Measurements from ENCODE around the gene MYL9.
A peak's percentile ranks its signal among the peaks of the same experiment; 100 is the strongest.

Gene MYL9

GRCh38 chr20:36541227-36541767 is at the start of gene MYL9:
MYL9 (plus strand) TSS chr20:36541519; CDS start chr20:36544885, 3,366 bp downstream.
- peaks cover 22 to 24% of the 10 kb centered on the region in 2 donors for H3K36me3 ChIP-seq (ENCODE audit: control insufficient read depth in 2 of 2, insufficient read depth in 2 of 2, low read length in 2 of 2)
- peak within 1 kb of the TSS; percentile 99 for H3K9ac ChIP-seq (ENCODE audit: low read length in 2 of 2)
- H3K9me3 ChIP-seq (ENCODE audit: control insufficient read depth in 2 of 2, low read length in 2 of 2) = no peaks in the 10 kb centered on the region
- no peaks in the 10 kb centered on the region for H3K27me3 ChIP-seq (ENCODE audit: control insufficient read depth in 1 of 2, insufficient read depth in 2 of 2, low read length in 2 of 2)
- peak within 1 kb of the TSS; percentile 100 for H3K27ac ChIP-seq (ENCODE audit: low read length)
- H3K4me3 ChIP-seq (ENCODE audit: low read length in 2 of 2) = peak within 1 kb of the TSS; percentile 90 to 97
- H3K4me1 ChIP-seq (ENCODE audit: control insufficient read depth, insufficient read depth, low read length) = peaks cover 62% of the 10 kb centered on the region

GRCh38 chr20:36491901-36492617 is 49.3 kb upstream of the MYL9 start:
- Histone ChIP-seq H3K9ac (ENCODE audit: low read length in 2 of 2) (peak overlapping the region in 1 of 2 donors; percentile 29), H3K4me1 (ENCODE audit: control insufficient read depth, insufficient read depth, low read length) (peaks cover 55% of the 10 kb centered on the region), H3K9me3 (ENCODE audit: control insufficient read depth in 2 of 2, low read length in 2 of 2) (no peaks in the 10 kb centered on the region), H3K27ac (ENCODE audit: low read length) (peak overlapping the region; percentile 75), H3K36me3 (ENCODE audit: control insufficient read depth in 2 of 2, insufficient read depth in 2 of 2, low read length in 2 of 2) (peaks cover 10 to 11% of the 10 kb centered on the region in 2 donors), H3K4me3 (ENCODE audit: low read length in 2 of 2) (peak overlapping the region in 1 of 2 donors; percentile 8), H3K27me3 (ENCODE audit: control insufficient read depth in 1 of 2, insufficient read depth in 2 of 2, low read length in 2 of 2) (no peaks in the 10 kb centered on the region)

GRCh38 chr20:36493051-36493800 is 48.1 kb upstream of the MYL9 start:
- Histone ChIP-seq H3K36me3 (ENCODE audit: control insufficient read depth in 2 of 2, insufficient read depth in 2 of 2, low read length in 2 of 2) (peaks cover 21 to 23% of the 10 kb centered on the region in 2 donors), H3K27me3 (ENCODE audit: control insufficient read depth in 1 of 2, insufficient read depth in 2 of 2, low read length in 2 of 2) (no peaks in the 10 kb centered on the region), H3K9ac (ENCODE audit: low read length in 2 of 2) (peak overlapping the region in 1 of 2 donors; percentile 13), H3K9me3 (ENCODE audit: control insufficient read depth in 2 of 2, low read length in 2 of 2) (no peaks in the 10 kb centered on the region), H3K4me3 (ENCODE audit: low read length in 2 of 2) (peak overlapping the region in 1 of 2 donors; percentile 40), H3K4me1 (ENCODE audit: control insufficient read depth, insufficient read depth, low read length) (peaks cover 48% of the 10 kb centered on the region), H3K27ac (ENCODE audit: low read length) (peak overlapping the region; percentile 75)

- Histone ChIP-seq H3K4me1 (ENCODE audit: control insufficient read depth, insufficient read depth, low read length) (peaks cover 48% of the 10 kb centered on the region), H3K27ac (ENCODE audit: low read length) (peak overlapping the region; percentile 75), H3K36me3 (ENCODE audit: control insufficient read depth in 2 of 2, insufficient read depth in 2 of 2, low read length in 2 of 2) (peaks cover 27 to 28% of the 10 kb centered on the region in 2 donors), H3K9ac (ENCODE audit: low read length in 2 of 2) (peak overlapping the region in 1 of 2 donors; percentile 29), H3K9me3 (ENCODE audit: control insufficient read depth in 2 of 2, low read length in 2 of 2) (no peaks in the 10 kb centered on the region), H3K4me3 (ENCODE audit: low read length in 2 of 2) (peak overlapping the region in 1 of 2 donors; percentile 40), H3K27me3 (ENCODE audit: control insufficient read depth in 1 of 2, insufficient read depth in 2 of 2, low read length in 2 of 2) (no peaks in the 10 kb centered on the region)
Observed at GRCh38 chr20:36493801-36494114, 47.6 kb upstream of the MYL9 start.

- no peaks in the 10 kb centered on the region for H3K9me3 ChIP-seq (ENCODE audit: control insufficient read depth in 2 of 2, low read length in 2 of 2)
- H3K9ac ChIP-seq (ENCODE audit: low read length in 2 of 2) = no peak overlapping the region
- H3K4me3 ChIP-seq (ENCODE audit: low read length in 2 of 2) = no peak overlapping the region
- peaks cover 44 to 46% of the 10 kb centered on the region in 2 donors for H3K36me3 ChIP-seq (ENCODE audit: control insufficient read depth in 2 of 2, insufficient read depth in 2 of 2, low read length in 2 of 2)
- no peak overlapping the region for H3K27ac ChIP-seq (ENCODE audit: low read length)
- no peaks in the 10 kb centered on the region for H3K27me3 ChIP-seq (ENCODE audit: control insufficient read depth in 1 of 2, insufficient read depth in 2 of 2, low read length in 2 of 2)
- H3K4me1 ChIP-seq (ENCODE audit: control insufficient read depth, insufficient read depth, low read length) = peaks cover 32% of the 10 kb centered on the region
Observed at GRCh38 chr20:36496707-36497669, 44.3 kb upstream of the MYL9 start.

GRCh38 chr20:36497856-36498255 is 43.5 kb upstream of the MYL9 start:
- Histone ChIP-seq H3K9ac (ENCODE audit: low read length in 2 of 2) (no peak overlapping the region), H3K36me3 (ENCODE audit: control insufficient read depth in 2 of 2, insufficient read depth in 2 of 2, low read length in 2 of 2) (peaks cover 44 to 46% of the 10 kb centered on the region in 2 donors), H3K4me1 (ENCODE audit: control insufficient read depth, insufficient read depth, low read length) (peaks cover 24% of the 10 kb centered on the region), H3K4me3 (ENCODE audit: low read length in 2 of 2) (no peak overlapping the region), H3K27me3 (ENCODE audit: control insufficient read depth in 1 of 2, insufficient read depth in 2 of 2, low read length in 2 of 2) (no peaks in the 10 kb centered on the region), H3K9me3 (ENCODE audit: control insufficient read depth in 2 of 2, low read length in 2 of 2) (no peaks in the 10 kb centered on the region), H3K27ac (ENCODE audit: low read length) (no peak overlapping the region)

- H3K27ac ChIP-seq (ENCODE audit: low read length) = no peak overlapping the region
- no peaks in the 10 kb centered on the region for H3K27me3 ChIP-seq (ENCODE audit: control insufficient read depth in 1 of 2, insufficient read depth in 2 of 2, low read length in 2 of 2)
Observed at GRCh38 chr20:36498386-36499179, 42.7 kb upstream of the MYL9 start.

GRCh38 chr20:36499211-36499610 is 42.1 kb upstream of the MYL9 start:
- Histone ChIP-seq H3K4me1 (ENCODE audit: control insufficient read depth, insufficient read depth, low read length) (peaks cover 11% of the 10 kb centered on the region), H3K4me3 (ENCODE audit: low read length in 2 of 2) (no peak overlapping the region), H3K27ac (ENCODE audit: low read length) (no peak overlapping the region), H3K9ac (ENCODE audit: low read length in 2 of 2) (no peak overlapping the region), H3K27me3 (ENCODE audit: control insufficient read depth in 1 of 2, insufficient read depth in 2 of 2, low read length in 2 of 2) (no peaks in the 10 kb centered on the region), H3K9me3 (ENCODE audit: control insufficient read depth in 2 of 2, low read length in 2 of 2) (no peaks in the 10 kb centered on the region), H3K36me3 (ENCODE audit: control insufficient read depth in 2 of 2, insufficient read depth in 2 of 2, low read length in 2 of 2) (peaks cover 49 to 52% of the 10 kb centered on the region in 2 donors)

More at GRCh38 chr20:36498386-36499179, 42.7 kb upstream of the MYL9 start:
- no peak overlapping the region for H3K4me3 ChIP-seq (ENCODE audit: low read length in 2 of 2)
- H3K36me3 ChIP-seq (ENCODE audit: control insufficient read depth in 2 of 2, insufficient read depth in 2 of 2, low read length in 2 of 2) = peaks cover 47 to 50% of the 10 kb centered on the region in 2 donors
- H3K9ac ChIP-seq (ENCODE audit: low read length in 2 of 2) = no peak overlapping the region
- no peaks in the 10 kb centered on the region for H3K9me3 ChIP-seq (ENCODE audit: control insufficient read depth in 2 of 2, low read length in 2 of 2)
- H3K4me1 ChIP-seq (ENCODE audit: control insufficient read depth, insufficient read depth, low read length) = peaks cover 17% of the 10 kb centered on the region

GRCh38 chr20:36499723-36500501 is 41.4 kb upstream of the MYL9 start:
- no peak overlapping the region for H3K27ac ChIP-seq (ENCODE audit: low read length)

More at GRCh38 chr20:36499723-36500501, 41.4 kb upstream of the MYL9 start:
- Histone ChIP-seq H3K27me3 (ENCODE audit: control insufficient read depth in 1 of 2, insufficient read depth in 2 of 2, low read length in 2 of 2) (no peaks in the 10 kb centered on the region), H3K9me3 (ENCODE audit: control insufficient read depth in 2 of 2, low read length in 2 of 2) (no peaks in the 10 kb centered on the region), H3K9ac (ENCODE audit: low read length in 2 of 2) (no peak overlapping the region), H3K36me3 (ENCODE audit: control insufficient read depth in 2 of 2, insufficient read depth in 2 of 2, low read length in 2 of 2) (peaks cover 49 to 56% of the 10 kb centered on the region in 2 donors), H3K4me1 (ENCODE audit: control insufficient read depth, insufficient read depth, low read length) (peaks cover 7% of the 10 kb centered on the region), H3K4me3 (ENCODE audit: low read length in 2 of 2) (no peak overlapping the region)
